ENCODE data around the gene OTULIN. TPM values are rescaled to one million over a fixed set of nuclear protein-coding genes. Genes with fewer than 3 reads are reported as not detected.

Gene OTULIN
- total RNA-seq, 2 donors from 2014 or later: 24.1 TPM

Other genes with a start within 250 kb of the OTULIN start
- gene OTULINL, start 82.9 kb upstream of the OTULIN start, total RNA-seq: 10 to 100 TPM; 63.1 to 72.0 TPM
- 100 to 1,000 TPM in 1 of 2 donors, 10 to 100 TPM in 1; 98.4 to 156 TPM for gene ANKH, start 207.1 kb downstream of the OTULIN start, total RNA-seq